K562 (cell line): ENCODE measurements around the gene NELFA. TPM values are rescaled to one million over a fixed set of nuclear protein-coding genes. Genes with fewer than 3 reads are reported as not detected.

Source experiments
- ATAC-seq: fragments of 200-7000 bp; cut with Tn5 transposase; 3 replicates; pipeline ENCODE4 v1.9.1; 2020; ENCODE audit warnings: moderate library complexity
- BruUV-seq: library from RNA; stranded (reverse); fragments of 400-500 nt; replicated peaks from 2 replicates; lab custom pipeline; 2021; lab: Mats Ljungman, UMichigan
- CTCF ChIA-PET: fragments of 300-600 bp; formaldehyde crosslinking; extraction: SDS; loops from one replicate; lab custom pipeline; 2021; ENCODE audit warnings: low intra/inter-chr PET ratio; lab: Yijun Ruan, JAX
- POLR2A ChIA-PET: fragments of 300-600, 350-650 bp; sonication (Branson Sonifier 250); formaldehyde crosslinking; extraction: SDS; loops from one replicate; lab custom pipeline; 2021; ENCODE audit warnings: antibody characterized with exemption, inconsistent platforms; lab: Yijun Ruan, JAX
- DNase-seq, 4 experiments: peaks; one replicate each; pipeline versions ENCODE4 v3.0.0 to v3.0.0-alpha.2; 2011 to 2018; ENCODE audit warnings: low spot score in 3 of 4, mixed read lengths in 3 of 4; ENCODE audit errors: extremely low read depth in 1 of 4
- FAIRE-seq: peaks from 2 replicates; lab custom pipeline; 2011; peaks lifted over from hg19 to GRCh38; lab: Jason Lieb, UNC
- H2AFZ ChIP-seq: 2 replicates; pipeline ENCODE4 v1.6.0; 2011; ENCODE audit warnings: low read depth, low read length, control low read depth, inconsistent platforms
- H3K27ac ChIP-seq: fragments of 200-600 bp; 3 replicates; pipeline ENCODE4 v1.8.0; 2011; ENCODE audit warnings: low read depth, mild to moderate bottlenecking, control low read depth, inconsistent platforms, low read length, moderate library complexity, mixed read lengths; ENCODE audit errors: extremely low read depth
- H3K27me3 ChIP-seq, 2 experiments: fragments of 300-600 bp in 1 of 2; 2 replicates in 1 of 2; 3 replicates in 1 of 2; pipeline versions ENCODE4 v1.6.0 to v1.8.0; 2011; ENCODE audit warnings: inconsistent platforms in 2 of 2, low read length in 2 of 2, mild to moderate bottlenecking in 1 of 2, mixed read lengths in 1 of 2, moderate library complexity in 1 of 2; ENCODE audit not compliant: control insufficient read depth in 2 of 2, insufficient read depth in 2 of 2
- H3K36me3 ChIP-seq: fragments of 300-600 bp; 3 replicates; pipeline ENCODE4 v1.8.0; 2011; ENCODE audit warnings: mild to moderate bottlenecking, low read length, inconsistent platforms; ENCODE audit not compliant: control insufficient read depth, insufficient read depth
- H3K4me1 ChIP-seq, 2 experiments: fragments of 200-600 bp in 1 of 2; replicated peaks in 1 of 2; 2 replicates in 1 of 2; 3 replicates in 1 of 2; pipeline versions ENCODE4 v1.5.1 to v1.8.0; 2011; ENCODE audit warnings: inconsistent platforms in 2 of 2, low read length in 2 of 2, mild to moderate bottlenecking in 1 of 2, mixed read lengths in 1 of 2, moderate library complexity in 1 of 2; ENCODE audit not compliant: control insufficient read depth in 2 of 2, insufficient read depth in 2 of 2
- H3K4me2 ChIP-seq: 2 replicates; pipeline ENCODE4 v1.6.1; 2011; ENCODE audit warnings: low read length, control low read depth, inconsistent platforms, mixed read lengths; ENCODE audit not compliant: insufficient read depth
- H3K4me3 ChIP-seq: fragments of 200-600 bp; sonication (generic), shearing (Covaris generic); 2 replicates; pipeline ENCODE4 v1.5.1; 2016; ENCODE audit warnings: control low read depth, inconsistent platforms
- H3K79me2 ChIP-seq: fragments of 200-600 bp; 3 replicates; pipeline ENCODE4 v1.8.0; 2011; ENCODE audit warnings: low read length, inconsistent platforms; ENCODE audit not compliant: control insufficient read depth, insufficient read depth
- H3K9ac ChIP-seq, 2 experiments: 2 replicates each; pipeline versions ENCODE4 v1.6.0 to v1.6.1; 2011; ENCODE audit warnings: low read depth in 2 of 2, low read length in 2 of 2, control low read depth in 1 of 2, inconsistent platforms in 1 of 2, mild to moderate bottlenecking in 1 of 2, mixed read lengths in 1 of 2; ENCODE audit not compliant: insufficient read depth in 1 of 2
- H3K9me1 ChIP-seq: one replicate; pipeline ENCODE4 v1.6.0; 2011; ENCODE audit warnings: inconsistent platforms, mild to moderate bottlenecking, low read length, moderate library complexity; ENCODE audit not compliant: control insufficient read depth, insufficient read depth
- H3K9me3 ChIP-seq: replicated peaks from 2 replicates; pipeline ENCODE4 v1.5.1; 2011; ENCODE audit warnings: low read depth, low read length, inconsistent platforms; ENCODE audit not compliant: control insufficient read depth, insufficient read depth
- H4K20me1 ChIP-seq: replicated peaks from 2 replicates; pipeline ENCODE4 v1.6.1; 2011; ENCODE audit warnings: low read length, inconsistent platforms, mixed read lengths; ENCODE audit not compliant: control insufficient read depth, insufficient read depth
- CREB1 ChIP-seq, 2 experiments: sonication (generic) in 1 of 2; formaldehyde crosslinking in 1 of 2; IDR thresholded peaks; 2 replicates each; pipeline versions ENCODE4 v1.6.1 to v1.8.0; 2012 to 2022; ENCODE audit warnings: inconsistent platforms in 1 of 2, mild to moderate bottlenecking in 1 of 2, missing genetic modification reagents in 1 of 2, moderate library complexity in 1 of 2
- REST ChIP-seq, 2 experiments: fragments of 450-650 bp; formaldehyde crosslinking in 1 of 2; IDR thresholded peaks; 2 replicates each; pipeline versions ENCODE4 v1.4.0 to v1.6.1; 2014 to 2020; ENCODE audit warnings: mild to moderate bottlenecking in 2 of 2, borderline replicate concordance in 1 of 2, low read depth in 1 of 2
- ZNF165 ChIP-seq: fragments of 250-450 bp; sonication (Bioruptor Pico); IDR thresholded peaks from 2 replicates; pipeline ENCODE4 v1.4.0; 2020; ENCODE audit warnings: borderline replicate concordance
- WGBS: fragments of 100-300 bp; shearing (Covaris generic); methylation state at CpG from one replicate; pipeline ENCODE4 v1.1.6; 2016; ENCODE audit warnings: low coverage, mixed read lengths; ENCODE audit not compliant: insufficient coverage; ENCODE audit errors: missing lambda C conversion rate; 5-methylcytosine and 5-hydroxymethylcytosine counted together
- in situ Hi-C: fragments of 300-500 bp; cut with MboI; formaldehyde crosslinking; loops from 4 replicates; pipeline ENCODE4 v1.15.0; 2018; ENCODE audit warnings: inconsistent platforms, mixed read lengths
- intact Hi-C: fragments of 100-400 bp; cut with micrococcal nuclease; formaldehyde crosslinking; loops from 2 replicates; pipeline ENCODE4 v1.14.2; 2022
- polyA plus RNA-seq, 8 experiments: library from polyadenylated mRNA; depleted of rRNA in 4 of 8; stranded (reverse) in 5 of 8; unstranded in 3 of 8; fragments of >200 nt; fragmentation: Nextera tagmentation in 2 of 8; fragmentation: Illumina TruSeq in 1 of 8; extraction: Ambion mirVana in 2 of 8; extraction: Trizol in 1 of 8; gene quantifications; 2 replicates each; pipeline versions ENCODE4 v1.2.1 to v1.2.3, GENCODE V29; 2011 to 2014; ENCODE audit warnings: inconsistent platforms in 1 of 8, missing spikeins in 1 of 8
- total RNA-seq, 7 experiments: library from RNA; depleted of rRNA in 6 of 7; stranded (reverse); fragments of >200 nt in 6 of 7; fragmentation: Illumina TruSeq in 2 of 7; extraction: Trizol in 2 of 7; gene quantifications; 2 replicates each; pipeline versions ENCODE4 v1.2.1 to v1.2.3, GENCODE V29; 2011 to 2021; ENCODE audit warnings: low replicate concordance in 1 of 7

The NELFA gene
- total and polyA plus RNA-seq, 9 of the 15 experiments (the other 6 are each of a cell fraction or from before 2014, with no cell fraction given) = 0.76 to 59.6 (median 14.8) TPM

GRCh38 chr4:2051086-2051485 is 42.3 kb upstream of the NELFA start:
- no peaks in the 10 kb centered on the region for H3K36me3 ChIP-seq
- no peaks in the 10 kb centered on the region for H3K79me2 ChIP-seq
- H3K4me1 ChIP-seq = peaks cover 0 to 23% of the 10 kb centered on the region in 2 experiments; a peak in 2 of 5 replicates
- intact Hi-C loops = no loop called here
- in situ Hi-C loops = no loop called here
- FAIRE-seq (peak; percentile 15), DNase-seq (no peak), ATAC-seq (no peak)
- no peak overlapping the region for H3K4me3 ChIP-seq
- CTCF ChIA-PET = no interaction called here
- H3K27ac ChIP-seq = no peak overlapping the region
- no peaks in the 10 kb centered on the region for H3K9me1 ChIP-seq
- H2AFZ ChIP-seq = no peak overlapping the region
- POLR2A ChIA-PET = no interaction called here
- H3K4me2 ChIP-seq = no peak overlapping the region
- H3K9ac ChIP-seq = peak overlapping the region in 1 of 2 experiments; percentile 61; a peak in 1 of 4 replicates
- no peaks in the 10 kb centered on the region for H3K9me3 ChIP-seq
- H4K20me1 ChIP-seq = no peaks in the 10 kb centered on the region
- 0 out of 5 replicates have a peak, but pooled peaks cover 0 to 4% of the 10 kb centered on the region in 2 experiments for H3K27me3 ChIP-seq
- 47% methylated on average over 10 of the region's 10 CpGs for WGBS
- no peak for TF ChIP-seq REST (IDR thresholded peaks at IDR 0.05; ENCODE audit: borderline replicate concordance)
- TF ChIP-seq REST (CRISPR knock-in tag; IDR thresholded peaks at IDR 0.05; ENCODE audit: low read depth) = no peak
- TF ChIP-seq CREB1 (IDR thresholded peaks at IDR 0.05) = no peak
- no peak for TF ChIP-seq CREB1 (CRISPR knock-in tag; IDR thresholded peaks at IDR 0.05)
- no peak for TF ChIP-seq ZNF165
- BruUV-seq = no TSS peak
